Stimulated activated CD8-positive, alpha-beta memory T cell treated with anti-CD3 and anti-CD28 coated beads, Interleukin-15, amount 100 ng/mL, for 4 hours (primary cell): ENCODE measurements around the gene RBM17.
"Not testable (repeated sequence)": the region's sequence is repeated elsewhere in the genome, so short reads cannot be mapped to it uniquely, and the experiment has no call there.

Source experiments
- DNase-seq, 2 donors: peaks; one replicate each; pipeline ENCODE4 v3.0.0-alpha.2; 2020; ENCODE audit warnings: low read depth in 2 of 2

The RBM17 gene

DNA sequence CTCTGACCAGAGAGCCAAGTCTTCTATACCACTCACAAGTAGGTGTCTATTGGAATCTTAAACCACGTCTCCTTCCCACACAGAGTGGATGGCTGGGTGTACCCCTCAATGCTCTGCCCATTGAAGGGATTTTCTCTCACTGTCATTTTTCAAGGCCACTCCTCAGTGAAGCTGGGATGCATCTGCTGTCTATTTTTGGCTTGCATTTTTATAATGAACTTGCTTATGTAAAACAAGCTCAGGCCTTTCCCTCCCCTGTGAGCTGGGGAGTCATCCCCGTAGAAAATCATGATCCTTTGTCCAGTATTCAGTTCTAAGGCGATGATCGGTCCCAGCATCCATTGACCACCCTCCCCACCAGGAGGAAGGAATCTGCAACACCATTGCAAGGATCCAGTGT is 9.8 kb upstream of the RBM17 start:
- DNase-seq: no peak

DNA sequence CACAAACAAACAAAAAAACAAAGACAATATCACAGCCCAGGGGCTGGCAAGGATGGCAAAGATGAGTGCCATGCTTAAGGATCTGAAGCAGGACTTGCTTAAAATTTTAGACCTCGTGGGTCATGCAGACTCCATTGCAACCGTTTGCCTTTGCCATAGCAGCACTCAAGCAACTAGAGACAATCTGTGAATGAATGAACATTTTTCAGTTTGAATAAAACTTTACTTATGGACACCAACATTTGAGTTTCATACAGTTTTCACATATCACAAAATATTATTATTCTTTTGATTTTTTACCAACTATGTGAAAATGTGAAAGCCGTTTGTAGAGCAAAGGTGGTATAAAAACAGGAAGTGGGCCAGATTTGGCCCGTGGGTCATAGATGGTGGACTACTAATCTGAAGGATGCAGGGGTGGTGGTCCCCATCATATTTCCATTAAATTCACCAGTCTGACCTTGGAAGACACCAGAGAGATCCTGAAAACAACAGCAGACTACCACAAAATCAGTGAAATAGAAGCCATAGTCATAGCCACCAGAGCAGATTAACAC is 8.3 kb upstream of the RBM17 start:
- no peak for DNase-seq

DNA sequence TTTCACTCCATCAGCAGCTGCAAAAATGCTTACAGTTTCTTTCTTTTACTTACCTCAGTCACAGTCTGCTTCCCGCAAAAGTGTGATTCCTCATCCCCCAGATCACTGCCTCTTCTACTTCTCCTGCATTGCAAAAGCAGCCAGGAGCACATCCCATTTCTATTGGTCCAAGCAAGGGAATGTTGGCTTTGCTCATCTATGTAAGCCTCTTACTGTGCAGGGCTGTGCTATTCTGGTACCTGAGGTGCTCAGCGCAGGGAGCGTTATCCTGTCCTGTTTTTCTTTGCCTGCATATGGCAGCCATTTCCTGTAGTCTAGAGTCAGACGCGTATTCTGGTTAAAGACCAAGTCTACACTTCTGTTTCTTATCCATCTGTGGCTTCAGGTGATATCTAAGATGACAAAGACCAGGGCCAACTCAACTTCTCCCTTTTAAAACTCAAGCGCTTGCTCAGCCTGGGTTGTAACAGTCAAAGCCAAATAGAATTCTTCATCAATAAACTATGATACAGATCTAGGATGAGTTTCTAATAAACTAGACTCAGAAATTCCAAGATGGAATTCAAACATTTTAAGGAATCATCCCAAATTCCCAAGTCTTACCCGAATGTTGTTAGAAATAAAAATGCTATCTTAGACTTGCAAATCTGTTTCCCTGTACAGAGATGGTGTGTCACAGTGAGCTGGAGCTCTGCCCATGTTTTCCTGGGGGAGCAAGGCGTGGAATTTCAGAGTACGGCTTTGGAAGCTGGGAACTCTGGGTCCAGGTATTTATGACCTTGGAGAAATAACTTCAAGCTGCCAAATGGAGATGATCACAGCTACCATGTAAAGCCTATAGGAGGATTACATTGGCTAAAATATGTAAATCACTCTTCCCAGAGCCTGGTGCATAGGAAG is 6.1 kb upstream of the RBM17 start:
- DNase-seq: no peak

DNA sequence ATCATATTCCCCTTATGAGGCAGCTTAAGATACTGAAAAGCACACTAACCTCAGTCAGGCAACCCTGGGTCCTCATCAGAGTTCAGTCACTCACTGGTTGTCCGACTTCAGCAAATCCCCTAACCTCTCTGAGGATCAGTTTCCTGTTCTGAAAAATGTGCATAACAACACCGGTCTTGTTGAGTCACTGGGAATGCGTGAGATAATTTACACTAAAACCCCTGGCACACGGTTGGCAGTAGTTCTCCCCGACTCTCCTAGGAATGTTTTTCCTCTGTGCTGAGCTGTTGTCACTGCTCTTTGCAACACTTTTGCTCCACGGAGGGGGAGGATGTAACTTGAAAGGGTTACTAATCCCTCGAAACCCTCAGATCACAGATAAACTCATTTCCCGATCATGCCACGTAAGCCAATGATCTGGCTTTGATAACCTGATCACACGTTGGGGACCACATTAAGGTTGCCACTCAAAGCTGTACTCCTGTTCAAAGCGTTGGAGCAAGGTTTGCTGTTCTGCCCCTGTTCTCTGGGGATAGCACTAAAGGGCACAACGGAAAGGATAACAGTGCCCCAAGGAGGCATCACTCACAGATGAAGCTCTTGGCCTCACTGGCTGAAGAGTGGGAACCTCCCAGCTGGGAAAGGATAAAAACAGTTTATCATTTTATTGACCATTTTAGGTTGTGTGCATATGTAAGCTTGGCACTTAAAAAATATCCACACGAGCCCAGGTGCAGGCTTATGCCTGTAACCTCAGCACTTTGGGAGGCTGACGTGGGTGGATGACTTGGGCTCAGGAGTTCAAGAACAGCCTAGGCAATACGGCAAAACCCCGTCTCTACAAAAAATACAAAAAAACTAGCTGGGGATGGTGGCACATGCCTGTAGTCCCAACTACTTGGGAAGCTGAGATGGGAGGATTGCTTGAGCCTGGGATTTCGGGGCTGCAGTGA is 5.0 kb upstream of the RBM17 start:
- DNase-seq: peak in 1 of 2 donors; percentile 35

DNA sequence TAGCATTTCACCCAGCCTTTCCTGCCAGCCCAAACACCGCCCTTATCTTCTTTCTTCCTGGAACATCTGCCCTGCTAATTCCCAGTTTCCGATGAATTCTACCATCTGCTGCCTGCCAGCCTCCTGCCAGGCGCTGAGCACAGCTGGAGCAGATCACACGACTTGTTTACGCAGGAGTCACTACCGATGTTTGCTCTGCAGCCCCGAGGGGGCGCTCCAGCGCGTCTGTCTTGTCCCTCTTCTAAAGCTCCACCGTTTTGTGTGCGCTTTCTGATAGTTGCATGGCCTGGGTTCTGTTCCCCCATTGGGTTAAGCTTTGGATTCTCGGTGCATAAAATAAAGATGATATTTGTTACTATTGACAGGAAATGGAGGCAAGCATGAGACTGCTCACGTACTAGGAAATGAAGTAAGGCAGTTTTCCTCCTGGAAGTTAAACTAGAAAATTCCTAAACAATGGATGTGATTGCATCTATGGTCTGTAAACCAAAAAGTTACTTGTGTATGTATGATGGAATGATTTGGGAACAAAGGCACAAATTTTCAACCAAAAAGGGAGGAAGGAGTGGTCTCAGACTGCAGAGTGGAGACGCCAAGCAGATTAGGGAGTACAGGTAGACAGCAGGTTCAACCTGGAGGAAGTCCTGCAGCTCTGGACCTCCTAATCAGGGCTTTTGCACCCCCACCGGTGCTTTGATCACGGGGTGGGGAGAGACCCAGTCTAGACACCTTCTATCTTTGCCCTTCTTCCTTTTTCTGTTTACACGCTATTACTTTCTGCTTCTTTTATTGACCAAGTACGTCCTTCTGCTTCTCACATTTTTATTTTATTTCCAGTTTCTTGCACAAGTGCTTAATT is 2.2 kb upstream of the RBM17 start:
- peak; percentile 67 to 75 for DNase-seq

DNA sequence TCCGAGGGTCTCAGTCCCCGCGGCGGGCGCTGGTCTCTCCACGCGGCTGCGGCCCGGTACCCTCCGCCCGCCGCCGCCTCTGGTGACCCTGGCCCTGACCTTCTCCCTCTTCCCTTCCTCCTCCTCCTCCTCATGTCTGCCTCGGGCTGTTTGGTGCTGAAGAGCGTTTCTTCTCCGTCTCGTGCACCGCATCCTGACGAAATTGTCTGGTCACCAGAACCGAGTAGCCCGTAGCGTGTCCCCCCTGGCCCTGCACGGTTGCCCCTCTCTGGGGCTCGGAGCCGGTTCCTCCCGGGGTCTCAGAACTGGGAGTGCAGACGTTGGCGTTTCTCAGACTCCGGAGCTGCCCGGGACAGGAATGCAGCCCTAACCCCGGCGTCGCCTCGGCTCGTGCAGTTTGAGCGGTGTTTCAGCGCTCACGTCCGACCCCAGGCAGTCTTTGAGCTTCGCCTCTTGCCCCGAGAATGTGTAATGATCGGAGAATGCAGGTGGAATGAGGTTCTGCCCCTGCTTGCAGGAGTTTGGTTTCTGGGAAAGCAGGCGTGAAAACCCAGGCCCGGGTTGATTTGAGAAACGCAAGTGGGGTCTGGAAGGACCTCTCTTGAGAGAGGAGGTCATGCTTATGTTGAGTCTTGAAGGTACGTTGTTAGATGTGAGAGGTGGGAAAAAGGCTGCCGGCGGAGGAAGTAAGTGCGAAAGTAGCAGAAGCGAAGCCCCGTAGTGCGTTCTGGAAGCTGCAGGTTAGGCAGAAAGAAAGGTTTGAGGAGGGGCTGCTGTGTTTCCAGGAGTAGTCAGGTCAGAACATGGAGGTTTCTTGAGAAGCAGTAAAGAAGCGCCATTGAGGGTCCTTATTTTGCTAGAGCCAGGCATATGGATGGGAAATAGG is 743 bp downstream of the RBM17 start:
- no peak for DNase-seq

DNA sequence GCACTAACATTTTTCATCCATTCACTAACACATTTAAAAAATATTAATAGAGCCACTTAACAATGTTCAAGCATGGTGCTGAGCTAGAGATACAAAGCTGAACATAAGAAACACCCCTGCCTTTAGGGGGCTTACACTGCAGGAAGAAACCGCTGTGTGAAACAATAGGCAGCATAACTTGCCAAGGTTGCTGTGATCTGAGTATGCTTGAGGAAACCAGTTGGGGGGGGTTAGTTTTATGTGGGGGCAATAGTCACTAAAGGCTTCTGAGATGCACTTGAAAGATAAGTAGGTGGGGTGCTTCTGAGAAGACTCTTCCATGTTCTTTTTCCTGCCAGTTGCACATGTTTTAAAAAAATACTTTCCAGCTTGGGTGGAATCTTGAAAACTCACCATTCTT is 2.8 kb downstream of the RBM17 start:
- DNase-seq: no peak

DNA sequence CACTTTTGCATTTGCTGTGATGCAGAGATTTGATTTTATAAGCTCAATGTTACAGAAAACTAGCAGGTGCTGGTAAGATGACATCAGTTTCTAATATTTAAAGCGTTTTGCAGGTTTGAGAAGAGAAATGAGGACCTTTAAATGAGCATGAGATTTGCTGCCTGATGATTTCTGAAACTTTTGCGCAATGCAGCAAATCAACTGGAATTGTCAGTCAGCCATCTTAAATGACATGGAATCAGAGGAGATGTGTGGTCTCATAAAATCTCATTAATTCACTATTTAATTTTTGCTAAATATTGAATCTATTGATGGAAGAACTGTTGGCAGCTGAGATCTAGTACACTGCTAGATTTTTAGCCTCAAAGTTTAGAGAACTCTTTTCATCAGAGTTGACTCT is 3.9 kb downstream of the RBM17 start:
- no peak for DNase-seq

DNA sequence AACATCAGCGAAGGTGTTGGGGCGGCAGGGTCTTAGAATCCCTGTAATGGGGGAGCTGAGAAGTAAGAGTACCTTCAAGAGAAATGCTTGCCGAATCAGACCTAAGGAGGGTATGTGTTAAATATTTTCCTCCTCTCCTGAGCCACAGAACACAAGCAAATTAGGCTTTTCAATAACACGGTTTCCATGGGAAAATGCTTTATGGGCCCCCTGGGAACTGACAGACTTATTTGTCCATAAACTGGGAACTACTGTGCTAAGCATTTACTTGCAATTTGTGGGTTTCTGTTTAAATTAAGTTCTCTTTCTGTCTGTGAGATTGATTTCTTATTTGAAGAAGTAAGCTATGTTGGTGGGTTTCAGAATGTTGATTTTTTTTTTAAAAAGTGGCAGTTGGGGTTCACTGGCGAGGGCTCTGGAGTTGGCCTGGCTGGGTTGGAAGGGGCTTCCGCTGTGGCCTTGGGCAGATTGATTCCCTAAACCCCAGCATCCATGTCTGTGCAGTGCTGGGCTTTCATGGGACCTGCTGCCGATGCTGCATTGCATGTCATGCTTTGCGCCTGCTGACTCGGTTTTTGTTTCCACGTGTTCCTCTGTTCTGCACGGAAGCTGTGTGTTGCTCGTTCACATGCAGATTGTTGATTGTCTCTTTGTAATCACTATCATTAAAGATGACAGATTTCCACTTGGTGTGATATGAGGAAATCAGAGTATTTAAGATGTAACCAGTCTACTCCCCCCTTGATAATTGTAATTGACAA is 7.2 kb downstream of the RBM17 start:
- DNase-seq: no peak

DNA sequence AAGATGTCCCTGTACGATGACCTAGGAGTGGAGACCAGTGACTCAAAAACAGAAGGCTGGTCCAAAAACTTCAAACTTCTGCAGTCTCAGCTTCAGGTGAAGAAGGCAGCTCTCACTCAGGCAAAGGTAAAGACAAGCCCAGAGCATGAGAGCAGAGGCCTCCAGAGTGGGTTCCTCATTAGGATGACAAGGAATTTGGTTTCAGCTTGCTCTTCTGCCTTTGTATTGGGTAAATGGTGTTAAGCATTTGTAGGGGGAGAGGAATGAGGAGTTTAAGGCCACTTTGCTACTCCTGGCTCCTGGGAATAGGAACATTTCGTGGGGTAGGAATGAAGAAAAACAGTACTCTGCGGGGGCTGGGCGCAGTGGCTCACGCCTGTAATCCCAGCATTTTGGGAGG is 8.2 kb downstream of the RBM17 start:
- DNase-seq: no peak

DNA sequence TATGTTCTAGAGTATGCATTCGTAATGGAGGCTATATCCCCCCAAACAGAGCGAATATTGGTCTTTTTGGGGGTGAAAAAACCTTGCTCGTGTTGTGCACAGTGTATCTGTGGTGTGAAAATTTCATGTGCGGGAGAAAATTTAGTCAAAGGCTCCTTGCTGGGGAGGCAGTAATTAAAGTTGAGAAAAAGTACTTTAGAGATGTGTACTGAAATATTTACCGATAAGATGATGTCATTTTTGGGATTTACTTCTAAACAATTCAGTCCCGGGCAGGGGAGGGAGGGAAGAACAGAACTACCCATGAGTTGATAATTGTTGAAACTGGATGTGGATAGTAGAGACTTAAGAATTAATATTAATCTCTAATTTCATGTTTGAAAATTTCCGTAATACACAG is 9.3 kb downstream of the RBM17 start:
- DNase-seq: no peak

DNA sequence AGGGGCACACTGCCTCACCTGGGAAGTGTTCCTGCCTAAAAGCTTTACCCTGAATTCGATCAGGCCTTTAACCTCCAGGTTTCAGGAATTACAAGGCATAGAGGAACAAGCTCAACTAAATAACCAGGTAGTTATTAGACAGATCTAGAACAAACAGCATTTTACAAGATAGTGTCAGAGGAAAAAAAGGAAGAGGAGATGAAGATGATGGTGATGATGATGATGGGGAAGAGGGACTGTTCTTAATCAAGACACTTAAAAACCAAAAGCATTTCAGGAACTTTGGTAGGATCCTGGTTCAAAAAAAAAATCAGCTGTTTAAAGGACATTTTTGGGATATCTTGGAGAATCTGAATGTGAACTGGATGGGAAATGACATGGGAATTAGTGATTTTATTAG is 11.5 kb downstream of the RBM17 start:
- no peak for DNase-seq

DNA sequence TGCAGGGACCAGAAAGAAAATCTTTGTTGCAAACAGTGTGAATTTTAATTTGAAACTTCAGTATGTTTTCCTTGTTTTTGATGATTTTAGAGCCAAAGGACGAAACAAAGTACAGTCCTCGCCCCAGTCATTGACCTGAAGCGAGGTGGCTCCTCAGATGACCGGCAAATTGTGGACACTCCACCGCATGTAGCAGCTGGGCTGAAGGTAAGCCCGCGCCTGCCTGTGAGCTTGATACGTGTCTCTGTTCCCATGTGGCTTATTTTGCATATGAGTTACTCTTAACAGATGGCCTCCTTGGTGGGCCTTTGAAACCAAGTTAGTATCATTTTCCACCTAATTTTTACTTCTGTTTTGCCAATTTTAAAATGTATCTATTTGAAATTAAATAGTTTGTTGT is 12.3 kb downstream of the RBM17 start:
- no peak for DNase-seq

DNA sequence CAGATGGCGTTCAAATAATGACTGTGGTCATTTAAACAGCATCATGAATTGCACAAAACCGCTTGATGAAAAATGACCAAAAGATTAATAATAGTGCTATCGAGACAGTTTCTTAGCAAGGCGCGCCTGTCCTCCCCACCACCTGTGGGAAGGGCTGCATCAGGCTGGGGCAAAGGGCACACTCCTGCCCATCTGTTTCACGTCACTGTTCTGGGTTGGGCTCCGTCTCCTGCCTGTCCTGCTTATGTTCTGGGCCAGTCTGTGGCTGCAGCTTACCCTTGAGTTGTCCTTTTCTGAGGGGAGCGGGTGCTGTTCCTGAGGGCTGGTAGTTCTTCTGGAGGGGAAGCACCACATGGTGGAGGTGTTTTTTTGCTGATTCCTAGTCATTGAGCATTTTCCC is 13.3 kb downstream of the RBM17 start:
- no peak for DNase-seq

DNA sequence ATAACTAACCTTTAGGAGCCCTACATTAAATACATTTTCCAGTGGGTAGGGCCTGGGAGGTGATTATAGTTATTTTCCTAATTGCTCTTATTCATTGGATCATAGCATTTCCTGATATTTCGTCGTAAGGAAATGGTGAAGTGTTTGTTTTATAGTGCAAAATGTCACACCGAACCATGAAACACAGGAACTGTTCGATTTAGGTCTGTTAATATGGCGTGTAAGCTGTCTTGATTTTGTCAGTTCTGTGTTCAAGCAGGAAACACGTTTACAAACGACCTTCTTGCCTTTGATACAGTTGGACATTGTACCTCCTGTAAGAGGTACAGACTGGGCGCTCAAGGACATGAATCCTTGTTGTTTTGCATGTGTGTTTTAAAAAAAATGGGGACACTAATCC is 14.8 kb downstream of the RBM17 start:
- no peak for DNase-seq

DNA sequence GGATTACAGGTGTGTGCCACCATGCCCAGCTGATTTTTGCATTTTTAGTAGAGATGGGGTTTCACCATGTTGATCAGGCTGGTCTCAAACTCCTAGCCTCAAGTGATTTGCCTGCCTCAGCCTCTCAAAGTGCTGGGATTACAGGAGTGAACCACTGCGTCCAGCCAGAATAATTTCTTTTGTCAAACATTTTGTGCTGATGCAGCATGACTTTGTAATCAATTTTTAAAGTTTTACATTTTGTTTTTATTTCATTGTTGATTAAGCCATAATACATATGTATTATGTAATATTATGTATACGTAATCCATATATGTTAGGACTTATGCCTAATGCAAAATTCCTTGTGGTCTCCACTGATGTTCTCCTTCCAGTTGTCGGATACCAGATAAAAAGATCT is 18.8 kb downstream of the RBM17 start:
- not testable (repeated sequence) for DNase-seq

DNA sequence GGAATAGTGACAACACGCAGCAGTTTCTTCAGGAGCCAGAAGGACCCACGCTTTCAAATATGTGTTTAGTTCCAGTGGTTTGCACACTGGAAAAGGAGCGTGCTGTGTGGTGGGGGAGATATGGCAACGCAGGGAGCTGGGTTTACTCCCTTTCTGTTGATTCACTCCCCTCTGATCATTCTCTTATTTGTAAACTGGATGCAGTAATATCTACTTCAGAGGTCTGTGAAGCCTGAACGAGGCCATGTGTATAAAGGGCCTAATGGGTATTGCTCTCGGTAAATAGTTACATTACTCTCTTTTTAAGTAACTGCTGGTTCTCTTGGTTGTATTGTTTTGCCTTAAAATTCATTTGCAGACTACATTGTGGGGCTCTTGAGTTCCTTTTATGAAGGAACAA is 19.2 kb downstream of the RBM17 start:
- no peak for DNase-seq

DNA sequence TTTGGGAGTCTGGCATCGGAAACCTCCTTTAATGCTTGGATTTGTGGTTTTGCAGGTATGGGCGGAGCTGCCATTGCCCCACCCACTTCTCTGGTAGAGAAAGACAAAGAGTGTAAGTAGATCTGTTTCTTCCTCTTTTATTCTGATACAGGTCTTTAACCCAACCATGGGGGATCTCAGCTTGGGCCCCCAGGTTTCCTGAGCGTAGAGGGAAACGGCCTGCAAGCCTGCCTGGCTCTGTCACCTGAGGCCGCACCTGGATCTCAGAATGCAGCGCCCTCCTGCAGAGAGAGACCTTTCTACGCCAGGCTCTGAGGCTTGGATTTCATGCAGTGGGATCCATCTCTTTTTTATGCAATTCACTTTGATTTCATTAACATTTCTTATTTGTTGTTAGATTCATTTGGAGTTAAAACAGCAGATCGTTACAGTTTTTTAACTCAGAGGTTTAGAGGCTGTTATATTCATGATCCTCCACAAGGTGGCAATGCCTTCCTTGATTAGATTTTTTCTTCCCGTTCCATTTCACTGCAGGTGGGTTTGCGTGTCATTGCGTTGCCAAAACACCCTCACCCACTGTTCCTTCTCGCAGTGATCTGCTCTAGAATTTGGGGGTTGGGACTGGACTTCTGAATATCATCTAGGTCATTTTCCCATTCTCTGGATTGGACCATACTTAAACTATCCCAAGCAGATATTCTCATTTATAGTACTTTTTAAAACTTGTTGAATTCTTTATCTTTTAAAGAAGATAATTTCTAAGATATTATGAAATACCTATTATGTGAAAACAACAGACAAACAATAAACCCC is 20.0 kb downstream of the RBM17 start:
- DNase-seq: no peak

DNA sequence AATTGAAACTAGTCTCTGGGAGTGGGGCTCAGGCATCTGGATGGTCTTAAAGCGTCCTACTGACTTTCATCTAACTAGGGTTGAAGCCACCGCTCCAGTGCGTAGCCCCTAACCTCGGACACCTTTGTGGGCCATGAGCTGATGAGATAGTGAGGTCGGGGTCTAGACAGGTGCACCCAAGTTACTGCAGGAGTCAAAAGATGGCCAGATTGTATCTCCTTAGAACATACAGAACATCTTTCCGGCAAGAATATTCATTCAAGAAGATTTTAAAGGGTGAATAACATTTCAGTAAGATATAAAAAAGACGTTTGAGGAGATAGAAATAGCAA is 20.6 kb downstream of the RBM17 start:
- no peak for DNase-seq
